ENCODE results near the gene GRIA4.

DNA sequence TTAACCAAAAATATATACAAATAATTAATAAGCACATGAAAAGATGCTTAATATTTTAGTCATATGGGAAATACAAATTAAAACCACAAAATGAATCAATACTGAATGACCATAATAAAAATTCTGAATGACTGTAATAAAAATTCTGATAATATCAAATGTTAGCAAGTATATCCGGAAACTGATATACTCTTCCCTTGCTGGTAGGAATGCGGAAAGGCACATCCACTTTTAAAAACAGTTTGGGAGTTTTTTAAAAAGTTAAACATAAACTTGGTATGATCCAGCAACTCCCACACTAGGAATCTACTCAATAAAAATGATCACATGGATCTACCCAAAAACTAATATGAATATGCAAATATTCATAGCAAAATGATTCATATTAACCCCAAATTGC is 30.8 kb upstream of the GRIA4 start:
- TF ChIP-seq POLR2A (IDR thresholded peaks at IDR 0.05): no peak
- TF ChIP-seq, protein P1, sequence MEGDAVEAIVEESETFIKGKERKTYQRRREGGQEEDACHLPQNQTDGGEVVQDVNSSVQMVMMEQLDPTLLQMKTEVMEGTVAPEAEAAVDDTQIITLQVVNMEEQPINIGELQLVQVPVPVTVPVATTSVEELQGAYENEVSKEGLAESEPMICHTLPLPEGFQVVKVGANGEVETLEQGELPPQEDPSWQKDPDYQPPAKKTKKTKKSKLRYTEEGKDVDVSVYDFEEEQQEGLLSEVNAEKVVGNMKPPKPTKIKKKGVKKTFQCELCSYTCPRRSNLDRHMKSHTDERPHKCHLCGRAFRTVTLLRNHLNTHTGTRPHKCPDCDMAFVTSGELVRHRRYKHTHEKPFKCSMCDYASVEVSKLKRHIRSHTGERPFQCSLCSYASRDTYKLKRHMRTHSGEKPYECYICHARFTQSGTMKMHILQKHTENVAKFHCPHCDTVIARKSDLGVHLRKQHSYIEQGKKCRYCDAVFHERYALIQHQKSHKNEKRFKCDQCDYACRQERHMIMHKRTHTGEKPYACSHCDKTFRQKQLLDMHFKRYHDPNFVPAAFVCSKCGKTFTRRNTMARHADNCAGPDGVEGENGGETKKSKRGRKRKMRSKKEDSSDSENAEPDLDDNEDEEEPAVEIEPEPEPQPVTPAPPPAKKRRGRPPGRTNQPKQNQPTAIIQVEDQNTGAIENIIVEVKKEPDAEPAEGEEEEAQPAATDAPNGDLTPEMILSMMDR (IDR thresholded peaks at IDR 0.05): no peak

All from uterus (tissue), 2 donors.